Fibroblast of skin of abdomen (primary cell): Measurements from ENCODE around the gene KCNG2.

Experiments used
- DNase-seq: peaks from one replicate; pipeline ENCODE4 v3.0.0-alpha.2; 2013

The KCNG2 gene

GRCh38 chr18:79912409-79912991, 114.8 kb downstream of the KCNG2 start:
- DNase-seq, result peak; percentile 12

- peak; percentile 16 for DNase-seq
These were observed 115.5 kb downstream of the KCNG2 start for GRCh38 chr18:79912994-79913831.

GRCh38 chr18:79914614-79915160, 116.9 kb downstream of the KCNG2 start:
- DNase-seq, result no peak

- DNase-seq, result no peak
These were observed 117.7 kb downstream of the KCNG2 start for GRCh38 chr18:79915161-79916127.

- DNase-seq, result no peak
These were observed 118.4 kb downstream of the KCNG2 start for GRCh38 chr18:79916128-79916494.

- no peak for DNase-seq
These were observed 118.9 kb downstream of the KCNG2 start for GRCh38 chr18:79916546-79917168.

- DNase-seq, result no peak
These were observed 119.6 kb downstream of the KCNG2 start for GRCh38 chr18:79917169-79917852.

GRCh38 chr18:79917853-79918614, 120.3 kb downstream of the KCNG2 start:
- DNase-seq, result no peak

GRCh38 chr18:79918615-79919011, 120.9 kb downstream of the KCNG2 start:
- DNase-seq, result no peak

- DNase-seq, result no peak
These were observed 121.4 kb downstream of the KCNG2 start for GRCh38 chr18:79919089-79919488.

- no peak for DNase-seq
These were observed 124.5 kb downstream of the KCNG2 start for GRCh38 chr18:79921984-79922965.

- DNase-seq, result no peak
These were observed 125.3 kb downstream of the KCNG2 start for GRCh38 chr18:79922971-79923411.

GRCh38 chr18:79923896-79924585, 126.3 kb downstream of the KCNG2 start:
- no peak for DNase-seq

- no peak for DNase-seq
These were observed 127.3 kb downstream of the KCNG2 start for GRCh38 chr18:79924814-79925731.

GRCh38 chr18:79926306-79926705, 128.6 kb downstream of the KCNG2 start:
- DNase-seq, result no peak

- DNase-seq, result no peak
These were observed 129.2 kb downstream of the KCNG2 start for GRCh38 chr18:79926715-79927606.
